Globus pallidus (tissue), 1 donor: ENCODE results near the gene UNC93A.
"Not testable (repeated sequence)": the region's sequence is repeated elsewhere in the genome, so short reads cannot be mapped to it uniquely, and the experiment has no call there.

ENCODE experiments used
- DNase-seq: peaks from one replicate; pipeline ENCODE4 v3.0.0-alpha.2; 2015; ENCODE audit warnings: low spot score

UNC93A gene

DNA sequence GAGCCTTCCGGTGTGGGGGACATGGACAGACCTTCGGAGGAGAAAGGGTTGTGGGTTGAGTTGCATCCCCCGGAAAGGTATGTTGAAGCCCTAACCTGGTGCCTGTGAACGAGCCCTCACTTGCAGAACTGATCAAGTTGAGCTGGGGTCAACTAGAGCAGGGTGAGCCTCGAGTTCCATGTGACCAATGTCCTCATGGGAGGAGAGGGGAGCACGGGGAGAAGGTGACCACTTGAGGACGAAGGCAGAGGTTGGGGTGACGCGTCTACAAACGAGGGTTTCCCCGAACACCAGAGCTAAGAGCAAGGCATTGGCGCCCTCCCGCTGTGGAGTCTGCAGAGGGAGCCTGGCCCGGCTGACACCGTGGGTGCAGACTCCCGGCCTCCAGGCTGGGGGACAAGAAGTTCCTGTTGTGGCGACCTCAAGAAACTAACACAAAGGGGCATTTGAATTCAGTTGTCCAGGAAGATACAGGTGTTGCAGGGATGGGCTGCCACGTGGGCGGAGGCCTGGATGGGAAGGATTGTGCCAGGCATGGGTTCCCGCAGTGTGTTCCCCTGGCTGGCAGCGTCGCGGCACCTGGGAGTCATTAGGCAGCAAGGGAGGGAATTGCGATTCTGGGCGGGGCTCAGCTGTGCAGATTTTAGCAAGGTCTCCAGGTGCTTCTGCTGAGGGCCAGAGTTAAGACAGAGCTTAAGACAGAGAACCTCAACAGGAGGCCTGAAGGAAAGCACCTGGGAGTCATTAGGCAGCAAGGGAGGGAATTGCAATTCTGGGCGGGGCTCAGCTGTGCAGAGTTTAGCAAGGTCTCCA lies 20.4 kb upstream of the UNC93A start:
- DNase-seq: no peak

DNA sequence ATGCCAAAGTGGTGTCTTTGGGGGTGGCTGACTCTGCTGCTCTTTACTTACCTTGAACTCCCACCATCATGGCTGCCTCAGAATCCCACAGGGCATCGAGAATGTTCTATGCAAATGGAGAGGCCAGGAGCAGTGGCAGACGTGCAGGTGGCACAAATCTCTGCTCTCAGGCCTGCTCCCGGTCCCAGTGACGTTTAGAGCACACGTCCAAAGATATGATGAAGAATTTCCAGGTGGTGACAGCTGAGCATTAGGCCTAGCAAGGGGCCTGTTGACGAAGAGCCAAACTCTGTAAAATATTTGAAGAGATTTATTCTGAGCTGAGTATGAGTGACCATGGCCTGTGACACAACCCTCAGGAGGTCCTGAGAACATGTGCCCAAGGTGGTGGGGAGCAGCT lies 19.0 kb upstream of the UNC93A start:
- DNase-seq: no peak

DNA sequence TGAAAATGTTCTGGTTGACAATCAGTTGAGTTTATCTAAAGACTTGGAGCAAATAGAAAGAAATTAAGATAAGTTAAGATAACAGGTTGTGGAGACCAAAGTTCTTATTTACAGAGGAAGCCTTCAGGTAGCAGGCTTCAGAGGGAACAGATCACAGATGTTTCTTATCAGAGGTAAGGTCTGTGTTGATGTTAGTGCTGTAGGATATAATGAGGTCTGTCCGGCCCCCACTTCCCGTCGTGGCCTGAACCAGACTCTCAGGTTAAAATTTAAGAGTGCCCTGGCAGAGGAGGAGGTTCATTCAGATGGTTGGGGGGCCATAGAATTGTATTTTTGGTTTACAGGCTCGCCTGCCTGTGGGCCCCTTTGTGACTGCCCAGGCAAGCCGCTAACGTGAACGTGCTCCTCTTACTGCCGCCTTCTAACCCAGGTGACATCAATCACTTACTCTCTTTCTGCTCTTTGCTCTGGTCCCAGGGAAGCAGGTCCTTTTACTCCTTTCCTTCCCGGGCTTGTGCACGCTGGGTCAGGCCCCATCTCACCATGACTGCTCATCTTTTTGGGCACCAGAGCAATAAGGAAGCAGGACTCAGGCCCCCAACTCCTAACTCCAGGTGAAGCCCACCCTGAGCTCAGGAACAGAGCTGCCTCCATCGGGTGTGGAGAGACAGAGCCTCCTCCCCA lies 18.3 kb upstream of the UNC93A start:
- no peak for DNase-seq

DNA sequence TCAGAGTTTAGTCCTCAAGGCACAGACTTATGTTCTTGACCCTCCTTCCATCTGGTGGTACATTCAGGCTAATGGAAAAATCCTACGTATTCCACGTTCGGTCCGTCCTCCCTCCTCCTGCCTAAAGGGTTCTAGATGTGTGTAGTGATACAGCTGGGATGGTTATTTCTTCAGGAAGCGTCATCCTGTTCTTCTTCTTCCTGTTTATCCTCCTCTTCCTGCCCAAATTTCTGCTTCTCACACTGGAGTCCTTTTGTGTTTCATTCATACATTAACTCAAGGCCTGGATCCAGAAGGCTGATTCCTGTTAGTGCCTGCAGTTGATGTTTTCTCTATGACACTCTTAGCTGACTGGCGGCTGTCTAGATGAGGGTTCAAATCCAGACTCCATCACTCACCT lies 16.8 kb upstream of the UNC93A start:
- DNase-seq: no peak

DNA sequence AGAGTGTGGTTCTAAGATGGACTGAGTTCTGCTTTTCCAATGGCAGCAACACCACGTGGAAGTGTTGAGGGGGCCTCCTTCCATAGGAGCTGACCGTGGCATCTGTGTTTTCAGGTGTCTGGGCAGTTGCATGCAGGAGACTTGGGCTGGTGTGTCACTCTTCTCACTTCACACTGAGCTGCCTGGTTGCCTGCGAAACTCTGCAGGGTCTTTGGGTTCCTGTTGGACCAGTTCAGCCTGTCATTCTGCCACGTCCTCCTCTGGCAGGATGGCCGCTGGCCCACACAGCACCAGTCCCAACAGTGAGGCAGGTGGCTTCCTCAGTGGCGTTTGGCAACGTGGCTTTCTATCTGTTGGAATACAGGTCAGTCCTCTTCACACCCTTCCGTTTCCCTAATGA lies 16.1 kb upstream of the UNC93A start:
- DNase-seq: no peak

DNA sequence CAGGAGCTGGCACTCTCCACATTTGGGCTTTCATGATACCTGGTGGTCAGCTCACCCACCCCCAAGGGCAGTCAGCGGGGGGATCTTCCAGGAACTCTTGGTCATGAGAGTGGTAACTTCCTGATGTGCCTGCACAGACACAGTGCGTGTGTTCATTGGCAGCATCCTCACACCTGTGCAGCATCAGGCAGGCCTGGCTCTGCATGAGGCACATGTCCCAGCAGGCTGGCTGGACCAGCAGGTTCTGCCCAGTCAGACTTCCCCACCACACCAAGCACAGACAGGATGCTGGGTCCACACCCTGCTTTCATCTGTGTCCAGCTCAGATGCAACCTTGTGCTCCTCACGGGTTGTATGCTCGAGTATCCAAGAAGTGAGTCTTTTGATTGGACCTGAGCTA lies 15.7 kb upstream of the UNC93A start:
- DNase-seq: no peak

DNA sequence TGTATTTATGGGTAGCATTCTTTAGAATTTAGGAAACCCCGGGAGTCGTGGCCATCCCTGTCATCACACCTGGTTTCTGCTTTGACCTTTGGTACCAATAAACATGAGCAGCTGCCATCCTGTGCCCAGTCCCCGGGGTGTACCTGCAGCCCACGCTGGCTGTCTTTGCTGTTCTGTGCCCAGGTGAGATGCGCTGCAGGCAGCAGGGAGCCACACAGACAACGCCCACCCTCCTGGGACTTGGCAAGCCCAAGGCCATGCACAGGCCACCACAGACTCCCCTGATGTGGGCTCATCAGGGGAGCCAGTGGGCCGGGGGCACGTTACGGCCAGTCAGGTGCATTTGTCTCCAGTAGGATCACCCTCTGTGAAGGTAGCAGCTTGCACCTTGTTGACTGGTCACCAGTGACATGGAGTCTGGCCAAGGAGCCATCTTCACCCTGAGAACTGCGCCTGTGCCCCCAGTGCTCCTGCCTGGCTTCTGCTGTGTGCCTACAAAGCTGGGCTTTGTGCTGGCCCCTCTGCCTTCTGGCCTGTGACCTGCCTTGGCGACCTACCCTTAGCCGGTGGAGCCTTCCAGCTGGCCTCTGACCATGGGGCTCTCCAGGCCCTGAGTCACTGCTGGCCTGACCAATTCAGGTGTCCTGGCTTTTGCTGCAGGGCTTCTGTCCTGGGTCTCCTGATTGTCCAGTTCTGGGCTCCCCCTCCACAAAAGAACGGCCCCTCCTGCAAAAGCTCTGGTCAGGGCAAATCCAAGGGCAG lies 14.2 kb upstream of the UNC93A start:
- no peak for DNase-seq

DNA sequence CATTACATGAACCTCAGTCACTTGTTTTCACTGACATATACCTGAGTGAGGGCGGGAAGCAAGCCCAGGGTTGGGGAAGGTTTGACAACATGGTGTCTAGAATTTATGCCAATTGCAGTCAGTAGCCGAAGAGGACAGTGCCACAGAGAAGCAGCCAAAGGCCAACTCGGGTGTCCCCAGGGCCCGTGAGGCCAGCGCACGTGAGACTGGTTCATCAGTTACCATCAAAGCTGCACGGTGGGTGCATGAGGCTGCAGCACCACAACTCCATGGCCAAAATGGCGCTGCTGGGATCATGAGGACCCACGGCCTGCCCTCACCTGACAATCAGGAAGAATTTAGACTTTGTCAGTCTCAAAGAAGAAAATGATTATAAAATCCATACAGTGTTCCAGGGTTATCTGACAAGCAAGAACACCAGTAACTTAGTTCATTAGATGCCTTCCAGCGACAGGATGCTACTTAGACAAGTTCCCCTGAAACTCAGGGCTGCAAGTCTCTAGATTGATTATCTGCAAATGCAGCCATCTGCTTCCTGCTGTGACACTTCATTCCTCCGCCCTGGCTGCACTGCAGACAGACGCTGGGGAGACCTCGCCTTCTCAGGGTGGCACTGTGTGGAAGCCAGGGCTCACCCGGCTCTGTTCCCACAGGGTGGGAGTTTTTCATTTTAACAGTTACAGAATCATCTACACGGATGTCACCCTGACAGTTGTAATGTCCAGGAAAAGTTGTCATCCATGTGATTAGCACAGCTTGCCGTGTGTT lies 12.8 kb upstream of the UNC93A start:
- DNase-seq: not testable (repeated sequence)

DNA sequence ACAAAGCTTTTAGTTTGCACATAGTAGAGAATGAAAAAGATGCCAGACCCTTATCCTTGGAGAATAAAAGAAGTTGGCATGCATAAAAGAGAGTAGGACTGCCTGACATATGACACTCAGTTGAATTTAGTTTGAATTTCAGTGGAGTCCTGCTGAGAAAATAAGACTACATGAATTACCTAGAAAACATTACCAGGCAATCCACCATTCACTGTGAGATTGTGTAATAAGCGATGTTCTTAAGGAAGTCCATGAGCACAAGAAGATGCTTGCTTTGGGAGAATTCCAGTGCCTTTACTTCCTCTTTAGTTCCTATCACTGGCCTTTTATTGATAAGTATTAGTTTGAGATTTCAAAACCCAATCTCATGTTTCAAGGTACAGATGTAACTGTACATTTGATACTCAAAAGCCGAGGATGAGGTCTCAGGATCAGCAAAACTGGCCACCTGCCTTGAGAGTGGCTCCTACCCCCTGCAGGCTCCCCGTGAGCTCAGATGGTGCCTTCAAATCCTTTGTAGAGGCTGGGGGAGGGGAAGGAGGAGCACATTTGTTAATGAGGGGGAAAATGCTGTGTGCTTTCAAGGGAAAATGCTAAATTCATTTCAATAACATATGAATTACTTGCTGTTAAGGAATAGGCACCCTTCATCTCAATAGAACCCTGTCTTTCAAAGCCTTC lies 11.2 kb upstream of the UNC93A start:
- no peak for DNase-seq

DNA sequence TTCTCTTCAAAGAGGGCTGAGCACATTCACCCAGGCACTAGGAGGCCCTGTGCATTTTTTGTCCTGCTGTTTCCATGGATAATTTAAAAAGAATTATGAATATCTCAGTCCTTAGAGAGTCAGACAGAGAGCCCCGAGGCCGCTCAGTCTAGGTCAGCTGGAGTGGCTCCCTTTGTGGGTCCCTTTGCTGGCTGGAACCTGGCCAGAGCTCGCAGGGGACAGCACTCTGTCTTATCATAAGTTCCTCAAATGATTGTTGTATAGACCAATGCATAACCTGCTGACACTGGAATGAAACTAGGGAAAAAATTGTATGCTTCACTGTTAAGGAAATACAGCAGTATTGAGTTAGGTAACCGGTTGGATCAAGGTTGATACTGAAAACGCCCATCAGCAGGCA lies 10.6 kb upstream of the UNC93A start:
- not testable (repeated sequence) for DNase-seq

DNA sequence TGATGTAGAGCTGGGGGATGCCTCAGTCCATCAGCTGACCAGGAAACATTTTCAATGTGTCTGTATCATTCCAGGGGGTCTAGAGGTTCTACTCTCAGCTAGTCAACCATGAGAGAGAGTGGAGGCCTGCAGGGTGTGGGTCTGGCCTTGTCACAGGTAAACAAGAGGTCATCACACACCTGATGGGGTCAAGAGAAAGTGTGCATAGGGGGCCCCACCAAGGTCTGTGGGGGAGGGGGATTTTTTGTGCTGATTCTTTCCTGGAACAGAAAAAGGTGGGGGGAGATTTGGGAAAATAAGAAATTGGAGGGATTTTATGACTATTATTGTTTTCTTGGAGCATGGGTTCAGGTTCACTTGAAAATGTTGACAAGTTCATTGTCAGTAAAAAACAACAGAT lies 8.9 kb upstream of the UNC93A start:
- no peak for DNase-seq

DNA sequence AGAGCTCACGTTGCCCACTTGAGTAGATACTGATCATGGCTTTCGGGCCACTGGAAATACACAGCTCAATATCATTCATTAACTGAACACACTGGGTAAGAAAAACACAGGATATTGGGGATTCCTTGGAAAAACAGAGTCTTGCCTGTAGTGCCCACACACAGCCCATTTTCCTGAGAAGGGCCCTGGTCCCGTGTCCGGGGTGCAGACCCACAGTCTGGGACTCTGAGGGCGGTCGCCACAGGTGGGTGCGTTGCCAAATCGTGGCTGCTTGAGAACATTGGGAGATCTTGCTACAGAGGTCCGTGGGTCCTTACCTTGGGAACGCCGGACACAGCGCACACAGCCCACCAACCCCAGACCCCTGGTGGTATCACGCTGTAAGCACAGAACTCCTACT lies 6.5 kb upstream of the UNC93A start:
- DNase-seq: not testable (repeated sequence)

DNA sequence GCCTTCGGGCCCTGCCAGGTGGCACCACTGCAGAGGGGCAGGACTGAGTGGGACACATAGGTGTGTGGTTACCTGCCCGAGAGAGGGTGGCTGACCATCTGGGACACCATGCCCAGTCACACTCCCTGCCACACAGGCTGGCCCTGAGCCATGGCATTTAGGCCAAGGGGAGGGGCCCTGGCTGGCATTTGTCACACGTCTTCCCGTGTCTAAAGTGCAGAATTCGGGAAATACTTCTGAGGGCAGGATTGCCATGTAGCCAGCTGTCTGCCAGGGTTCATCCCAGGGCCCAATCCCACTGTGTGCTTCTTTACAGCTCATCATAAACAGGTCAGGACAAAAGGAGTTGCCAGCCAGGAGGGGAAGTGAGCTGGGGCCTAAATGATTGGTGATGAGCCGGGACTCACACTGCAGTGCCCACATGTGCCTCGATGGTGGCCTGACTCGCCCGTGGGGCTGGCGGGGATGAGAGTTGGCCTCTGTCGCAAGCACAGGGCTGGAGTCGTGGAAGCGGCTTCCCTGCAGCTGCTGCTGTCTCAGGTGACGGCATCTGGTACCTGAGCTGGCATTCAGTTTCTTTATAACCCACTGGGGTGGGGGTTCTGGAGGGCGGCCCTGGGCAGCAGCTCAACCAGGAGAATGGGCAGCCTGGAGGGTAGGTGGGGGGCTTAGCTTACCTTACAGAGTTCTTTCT lies 5.9 kb upstream of the UNC93A start:
- no peak for DNase-seq

DNA sequence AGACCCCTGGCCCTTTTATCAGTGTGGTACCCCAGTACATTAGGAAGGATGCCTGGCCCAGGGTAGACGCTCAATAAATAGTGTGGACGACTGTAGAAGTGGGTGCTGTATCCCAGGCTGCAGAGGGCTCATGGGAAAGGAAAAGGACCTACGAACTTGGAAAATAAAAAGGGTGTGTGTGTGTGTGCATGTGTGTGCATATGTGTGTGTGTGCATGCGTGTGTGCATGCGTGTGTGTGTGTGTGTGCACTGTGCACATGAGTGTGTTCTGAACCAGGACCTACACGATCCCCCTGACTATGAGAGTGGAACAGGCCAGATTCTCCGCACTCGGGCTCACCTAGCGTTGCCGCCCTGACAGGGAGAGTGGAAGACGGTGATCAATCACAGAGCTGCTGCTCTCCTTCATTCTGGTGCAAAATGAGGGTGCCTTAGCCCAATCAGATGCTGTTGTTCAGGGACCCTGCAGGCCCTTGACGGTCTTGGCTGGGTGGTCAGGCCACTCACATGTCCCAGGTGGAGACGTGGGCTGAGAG lies 3.5 kb upstream of the UNC93A start:
- no peak for DNase-seq

DNA sequence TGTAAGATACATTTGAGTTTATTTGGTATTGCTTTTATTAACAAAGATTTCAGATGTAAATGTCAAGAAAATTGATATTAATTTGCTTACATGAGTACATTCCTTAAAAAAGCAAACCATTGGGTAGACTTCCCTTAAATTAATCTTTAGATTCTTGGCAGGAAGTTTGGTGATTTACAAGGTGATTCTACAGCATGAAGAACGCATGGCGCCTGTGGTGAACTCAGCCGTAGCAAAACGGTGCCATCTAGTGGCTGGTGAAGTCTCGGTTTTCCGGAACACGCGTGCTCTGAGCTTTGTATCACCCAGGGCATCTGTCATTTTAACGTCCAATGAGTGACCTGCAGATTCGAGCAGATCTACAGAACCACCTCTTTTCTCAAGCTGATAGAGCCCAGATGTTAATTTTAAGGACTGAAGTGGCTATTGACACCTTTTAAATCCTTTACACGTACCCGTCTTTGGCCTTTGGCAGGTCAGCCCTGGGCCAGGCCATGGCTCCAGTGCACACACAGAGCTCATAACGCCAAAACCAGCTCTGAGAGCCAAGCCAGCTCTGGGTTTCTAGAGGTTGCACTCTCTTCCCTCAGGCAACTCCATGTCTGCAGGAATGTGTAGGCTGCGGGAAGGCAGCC lies 2.4 kb upstream of the UNC93A start:
- DNase-seq: peak; percentile 15

DNA sequence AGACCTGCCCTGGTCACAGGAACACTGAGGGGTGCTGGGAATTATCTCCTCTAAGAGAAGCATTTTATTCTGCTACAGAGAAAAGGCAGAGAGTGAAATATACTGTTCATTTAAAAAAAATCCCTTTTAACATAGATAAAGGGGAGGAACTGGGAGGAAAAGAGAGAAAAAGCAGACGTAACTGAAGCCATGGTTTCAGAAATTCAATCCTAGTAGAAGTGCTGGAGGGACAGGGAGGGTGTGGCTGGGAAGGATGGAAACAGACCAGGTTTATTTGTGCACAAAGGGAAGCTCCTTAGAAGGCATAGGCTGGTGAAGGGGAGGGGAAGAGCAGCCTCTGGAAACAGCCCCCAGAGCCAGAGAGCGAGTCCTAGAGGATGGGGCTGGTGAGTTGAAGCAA lies 1.8 kb upstream of the UNC93A start:
- not testable (repeated sequence) for DNase-seq

DNA sequence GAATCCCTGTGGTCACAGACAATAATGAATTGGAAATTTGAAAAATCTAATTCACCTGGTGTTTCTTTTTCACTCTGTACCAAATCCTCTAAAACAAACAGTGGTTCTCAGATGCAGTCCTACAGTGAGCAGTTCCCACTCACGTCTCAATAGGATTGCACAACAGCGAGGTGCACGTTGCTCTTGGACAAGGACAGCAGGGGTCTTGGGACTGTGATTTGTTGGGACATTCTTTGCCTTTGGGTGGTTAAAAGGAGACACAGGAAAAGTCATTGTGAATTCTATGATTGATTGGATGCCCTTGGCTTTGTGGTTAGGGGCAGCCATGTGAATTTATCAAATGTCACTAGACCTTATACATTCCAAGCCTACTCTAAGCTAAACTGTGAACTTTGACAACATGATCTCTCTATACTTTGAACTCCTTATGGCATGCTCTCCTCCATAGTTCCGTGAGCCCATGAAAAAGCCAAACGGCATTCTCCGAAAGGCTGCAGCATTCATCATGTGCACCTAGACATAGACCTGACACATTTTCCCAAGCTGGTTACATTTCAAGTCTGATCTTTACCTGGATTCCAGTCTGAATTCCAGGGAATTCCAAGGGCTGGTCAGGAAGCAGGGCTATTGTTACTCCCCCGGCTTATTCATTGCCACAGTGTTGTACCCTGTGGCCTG lies 647 bp downstream of the UNC93A start:
- DNase-seq: no peak

DNA sequence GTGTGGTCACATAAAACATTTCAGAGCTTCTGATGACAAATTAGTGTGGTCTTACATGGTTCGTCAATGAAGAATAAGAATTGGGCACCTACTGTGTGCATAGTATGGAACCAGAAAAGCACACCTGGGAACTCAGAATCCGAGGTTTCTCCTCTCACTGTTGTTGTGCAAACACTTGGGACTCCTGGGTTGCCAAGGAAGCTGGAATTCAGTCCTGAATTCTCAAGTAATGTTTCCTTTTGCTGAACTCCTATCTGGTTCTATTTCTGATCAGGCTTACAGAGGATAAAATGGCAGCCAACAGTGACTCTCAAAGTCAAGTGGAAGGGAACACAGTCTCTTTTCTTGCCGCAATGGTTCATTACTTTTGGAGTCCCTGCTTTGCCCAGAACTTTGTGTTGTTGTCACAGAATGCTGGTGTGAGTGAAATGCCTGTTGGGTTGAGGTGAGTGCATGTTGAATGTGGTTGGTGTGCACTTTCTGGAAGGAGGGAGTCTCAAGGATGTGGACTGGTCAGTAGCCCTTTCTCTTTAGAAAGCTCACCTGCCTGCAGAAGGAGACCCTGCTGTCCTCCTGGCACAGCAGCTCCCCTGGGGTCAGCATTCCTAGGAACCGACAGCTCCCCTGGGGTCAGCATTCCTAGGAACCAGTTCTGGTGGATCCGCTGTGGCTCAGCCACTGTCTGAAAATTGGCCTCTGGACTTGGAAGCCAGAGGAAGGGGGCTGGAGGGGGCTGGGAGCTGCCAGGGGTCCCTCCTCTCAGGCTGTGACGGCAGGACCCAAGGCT lies 1.4 kb downstream of the UNC93A start:
- no peak for DNase-seq

DNA sequence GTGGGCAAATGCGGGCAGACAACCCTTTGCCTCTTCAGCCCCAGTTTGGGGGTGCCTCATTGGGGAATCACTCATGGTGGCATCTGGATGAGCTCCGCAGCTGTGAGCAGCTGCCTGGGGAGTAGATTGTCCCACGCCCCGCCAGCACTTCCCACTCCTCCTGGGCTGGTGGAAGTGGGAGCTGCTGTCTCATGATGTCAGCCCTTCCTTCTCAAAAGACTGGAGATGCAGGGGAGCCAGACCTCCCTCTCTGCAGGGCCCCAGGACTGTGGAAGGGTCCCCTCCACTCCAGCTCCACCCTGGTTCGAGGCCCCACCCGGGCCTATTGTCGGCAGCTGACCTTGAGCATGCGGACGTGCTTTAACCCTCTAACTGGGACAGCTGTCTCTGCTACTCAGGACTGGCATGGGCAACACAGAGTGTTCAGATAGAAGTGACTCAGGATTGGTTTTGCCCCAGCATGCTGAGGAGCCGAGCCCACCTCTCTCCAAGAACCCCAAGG lies 2.0 kb downstream of the UNC93A start:
- no peak for DNase-seq
